Heart left ventricle (tissue), 13 donors: Measurements from ENCODE around the gene YIPF3.
"Not testable (repeated sequence)": the region's sequence is repeated elsewhere in the genome, so short reads cannot be mapped to it uniquely, and the experiment has no call there.

ENCODE experiments used
- POLR2A ChIP-seq, 2 donors: fragments of 450-650 bp; IDR thresholded peaks; one replicate each; pipeline ENCODE4 v1.6.1; 2017; ENCODE audit warnings: antibody characterized with exemption in 2 of 2, mild to moderate bottlenecking in 2 of 2, moderate library complexity in 2 of 2
- TF ChIP-seq, protein P1 (sequence below), 12 donors: fragments of 200-600 bp; sonication (generic) in 4 of 12; IDR thresholded peaks; one replicate each; pipeline versions ENCODE4 v1.5.0 to v1.8.0; 2018 to 2022; ENCODE audit warnings: antibody characterized with exemption in 12 of 12, mild to moderate bottlenecking in 5 of 12
- donor health status: ischemic (EF 13 %, LVEDD 7.1; RV severe dilation, severe dysfunction).
- donor health status: DM: no; HTN: yes; CAD: no.
- donor health status: DM: no; HTN: no; CAD: no.
- donor health status: ischemic (EF 25% LVEDD 6.9; RV normal size, moderate dysfunction).
- donor health status: ischemic (EF 25% LVEDD 5.7; RV mildly dilated, moderate dysfunction).
- donor health status: ischemic (EF 35%, LVEDD 5.7; RV mildly dilated, moderate dysfunction).
- donor health status: nonischemic (EF 11% LVEDD 7.7; RV severe dilation, severe dysfunction).
- donor health status: DM: yes; HTN: yes; CAD: no.
- donor health status: PGD.
- donor health status: ischemic (EF 29% LVEDD 5.4; RV normal size, mild dysfunction).
- donor health status: nonischemic (EF 23%, LVEDD 6.1; RV moderate dilation, normal function).

DNA sequence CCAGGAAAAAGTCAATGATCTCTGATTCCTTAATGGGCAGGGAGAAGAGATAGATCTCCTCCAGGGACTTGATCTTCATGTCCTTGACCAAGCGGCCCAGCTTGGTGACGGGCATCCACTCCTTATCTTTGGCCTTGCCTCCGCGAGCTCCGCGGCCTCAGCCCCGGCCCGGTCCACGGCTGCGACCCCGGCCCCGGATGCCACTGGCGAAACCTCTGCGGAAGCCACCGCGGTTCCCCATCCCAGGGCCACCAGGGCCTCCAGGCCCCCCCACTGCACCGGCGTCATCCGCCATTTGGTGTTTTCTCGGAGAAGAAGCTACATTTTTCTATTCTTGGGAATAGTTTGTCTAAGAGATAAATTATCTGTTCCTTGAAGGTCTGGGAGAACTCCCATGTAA is 22.7 kb upstream of the YIPF3 start:
- TF ChIP-seq, protein P1, sequence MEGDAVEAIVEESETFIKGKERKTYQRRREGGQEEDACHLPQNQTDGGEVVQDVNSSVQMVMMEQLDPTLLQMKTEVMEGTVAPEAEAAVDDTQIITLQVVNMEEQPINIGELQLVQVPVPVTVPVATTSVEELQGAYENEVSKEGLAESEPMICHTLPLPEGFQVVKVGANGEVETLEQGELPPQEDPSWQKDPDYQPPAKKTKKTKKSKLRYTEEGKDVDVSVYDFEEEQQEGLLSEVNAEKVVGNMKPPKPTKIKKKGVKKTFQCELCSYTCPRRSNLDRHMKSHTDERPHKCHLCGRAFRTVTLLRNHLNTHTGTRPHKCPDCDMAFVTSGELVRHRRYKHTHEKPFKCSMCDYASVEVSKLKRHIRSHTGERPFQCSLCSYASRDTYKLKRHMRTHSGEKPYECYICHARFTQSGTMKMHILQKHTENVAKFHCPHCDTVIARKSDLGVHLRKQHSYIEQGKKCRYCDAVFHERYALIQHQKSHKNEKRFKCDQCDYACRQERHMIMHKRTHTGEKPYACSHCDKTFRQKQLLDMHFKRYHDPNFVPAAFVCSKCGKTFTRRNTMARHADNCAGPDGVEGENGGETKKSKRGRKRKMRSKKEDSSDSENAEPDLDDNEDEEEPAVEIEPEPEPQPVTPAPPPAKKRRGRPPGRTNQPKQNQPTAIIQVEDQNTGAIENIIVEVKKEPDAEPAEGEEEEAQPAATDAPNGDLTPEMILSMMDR (IDR thresholded peaks at IDR 0.05), result not testable (repeated sequence)
- not testable (repeated sequence) for TF ChIP-seq POLR2A (IDR thresholded peaks at IDR 0.05)
